VCaP (cell line): ENCODE results near the gene PRDM16.
"Not testable (repeated sequence)": the region's sequence is repeated elsewhere in the genome, so short reads cannot be mapped to it uniquely, and the experiment has no call there.

Experiments
- H3K27ac ChIP-seq: fragments of 450-650 bp; 2 replicates; pipeline ENCODE4 v1.5.1; 2017
- CTCF ChIP-seq: fragments of 450-650 bp; conservative IDR thresholded peaks from 2 replicates; pipeline ENCODE4 v1.5.1; 2017; ENCODE audit warnings: mild to moderate bottlenecking, moderate library complexity

Gene PRDM16

GRCh38 chr1:3159996-3160395 is 91.0 kb downstream of the PRDM16 start:
- H3K27ac ChIP-seq = no peak overlapping the region
- TF ChIP-seq CTCF = no peak

GRCh38 chr1:3160647-3161145 is 91.7 kb downstream of the PRDM16 start:
- no peak for TF ChIP-seq CTCF
- no peak overlapping the region for H3K27ac ChIP-seq

GRCh38 chr1:3161176-3161840 is 92.3 kb downstream of the PRDM16 start:
- no peak for TF ChIP-seq CTCF
- no peak overlapping the region for H3K27ac ChIP-seq

GRCh38 chr1:3162322-3162882 is 93.4 kb downstream of the PRDM16 start:
- H3K27ac ChIP-seq = no peak overlapping the region
- no peak for TF ChIP-seq CTCF

- no peak for TF ChIP-seq CTCF
- H3K27ac ChIP-seq = no peak overlapping the region
These were observed 94.4 kb downstream of the PRDM16 start for GRCh38 chr1:3163356-3163755.

GRCh38 chr1:3164671-3165070 is 95.7 kb downstream of the PRDM16 start:
- H3K27ac ChIP-seq = no peak overlapping the region

GRCh38 chr1:3165189-3165588 is 96.2 kb downstream of the PRDM16 start:
- not testable (repeated sequence) for H3K27ac ChIP-seq

More at GRCh38 chr1:3164671-3165070, 95.7 kb downstream of the PRDM16 start:
- TF ChIP-seq CTCF = no peak

- TF ChIP-seq CTCF = no peak
These were observed 97.4 kb downstream of the PRDM16 start for GRCh38 chr1:3166206-3166918.

More at GRCh38 chr1:3166206-3166918, 97.4 kb downstream of the PRDM16 start:
- H3K27ac ChIP-seq = no peak overlapping the region
